Endothelial cell of umbilical vein (primary cell): Measurements from ENCODE around the gene MICB. TPM values are rescaled to one million over a fixed set of nuclear protein-coding genes. Genes with fewer than 3 reads are reported as not detected.

ENCODE experiments used
- BruUV-seq: library from RNA; stranded (reverse); fragments of 400-500 nt; replicated peaks from 2 replicates; lab custom pipeline; 2021; lab: Mats Ljungman, UMichigan
- CTCF ChIA-PET: fragments of 300-600, 350-600 bp; sonication (Branson Sonifier 250); formaldehyde crosslinking; loops from one replicate; lab custom pipeline; 2021; ENCODE audit warnings: antibody characterized with exemption, inconsistent platforms; lab: Charles Lee
- POLR2A ChIA-PET: fragments of 300-600, 350-600 bp; sonication (Branson Sonifier 250); formaldehyde crosslinking; loops from one replicate; lab custom pipeline; 2021; ENCODE audit warnings: antibody characterized with exemption, inconsistent platforms; lab: Charles Lee
- DNase-seq: peaks from one replicate; pipeline ENCODE4 v3.0.0-alpha.2; 2011; ENCODE audit warnings: low read depth, low spot score
- FAIRE-seq: peaks from 2 replicates; lab custom pipeline; 2011; peaks lifted over from hg19 to GRCh38; lab: Jason Lieb, UNC
- H2AFZ ChIP-seq: 2 replicates; pipeline ENCODE4 v1.6.0; 2012; ENCODE audit warnings: low read depth, low read length, control low read depth, inconsistent platforms
- H3K27ac ChIP-seq: 2 replicates; pipeline ENCODE4 v1.5.1; 2011; ENCODE audit warnings: low read depth, mild to moderate bottlenecking, control low read depth, low read length, moderate library complexity; ENCODE audit not compliant: insufficient read depth
- H3K27me3 ChIP-seq, 2 experiments: 2 replicates each; pipeline versions ENCODE4 v1.6.0 to v1.6.1; 2011; ENCODE audit warnings: low read length in 2 of 2, mixed read lengths in 1 of 2; ENCODE audit not compliant: control insufficient read depth in 2 of 2, insufficient read depth in 2 of 2
- H3K36me3 ChIP-seq, 2 experiments: 2 replicates in 1 of 2; 3 replicates in 1 of 2; pipeline ENCODE4 v1.5.1; 2011; ENCODE audit warnings: low read length in 2 of 2, mild to moderate bottlenecking in 1 of 2, moderate library complexity in 1 of 2; ENCODE audit not compliant: control insufficient read depth in 2 of 2, insufficient read depth in 2 of 2; ENCODE audit errors: extremely low read depth in 1 of 2
- H3K4me1 ChIP-seq: 3 replicates; pipeline ENCODE4 v1.5.1; 2011; ENCODE audit warnings: mild to moderate bottlenecking, low read length; ENCODE audit not compliant: control insufficient read depth, insufficient read depth; ENCODE audit errors: extremely low read depth
- H3K4me2 ChIP-seq: 2 replicates; pipeline ENCODE4 v1.6.1; 2011; ENCODE audit warnings: low read length, control low read depth, mixed read lengths; ENCODE audit not compliant: insufficient read depth
- H3K4me3 ChIP-seq, 3 experiments: fragments of 200-600 bp in 1 of 3; sonication (generic), shearing (Covaris generic) in 1 of 3; replicated peaks in 1 of 3; 2 replicates each; pipeline ENCODE4 v1.5.1; 2011 to 2016; ENCODE audit warnings: control low read depth in 3 of 3, low read length in 3 of 3, mild to moderate bottlenecking in 2 of 3, inconsistent platforms in 1 of 3, low read depth in 1 of 3, moderate library complexity in 1 of 3; ENCODE audit not compliant: insufficient read depth in 1 of 3
- H3K79me2 ChIP-seq: 2 replicates; pipeline ENCODE4 v1.6.0; 2012; ENCODE audit warnings: low read length, inconsistent platforms; ENCODE audit not compliant: control insufficient read depth, insufficient read depth
- H3K9ac ChIP-seq: replicated peaks from 2 replicates; pipeline ENCODE3; 2011; ENCODE audit warnings: low read length, control low read depth; ENCODE audit not compliant: insufficient read depth; ENCODE audit errors: extremely low read depth
- H3K9me1 ChIP-seq: replicated peaks from 3 replicates; pipeline ENCODE4 v1.6.0; 2011; ENCODE audit warnings: mild to moderate bottlenecking, low read length; ENCODE audit not compliant: control insufficient read depth, insufficient read depth; ENCODE audit errors: extremely low read depth
- H3K9me3 ChIP-seq: replicated peaks from 2 replicates; pipeline ENCODE4 v1.5.1; 2012; ENCODE audit warnings: low read length, inconsistent platforms; ENCODE audit not compliant: control insufficient read depth, insufficient read depth
- H4K20me1 ChIP-seq: replicated peaks from 2 replicates; pipeline ENCODE3; 2011; ENCODE audit warnings: mild to moderate bottlenecking, low read length; ENCODE audit not compliant: control insufficient read depth, insufficient read depth; ENCODE audit errors: extremely low read depth
- EZH2 ChIP-seq: IDR thresholded peaks from 2 replicates; pipeline ENCODE4 v1.6.1; 2012; ENCODE audit warnings: borderline replicate concordance, low read depth, mild to moderate bottlenecking, moderate library complexity, low read length, inconsistent platforms; ENCODE audit not compliant: severe bottlenecking
- FOS ChIP-seq: IDR thresholded peaks from 2 replicates; pipeline ENCODE4 v1.6.1; 2011; ENCODE audit warnings: mild to moderate bottlenecking, low read length, moderate library complexity, borderline replicate concordance; ENCODE audit not compliant: insufficient read depth
- GATA2 ChIP-seq: IDR thresholded peaks from 2 replicates; pipeline ENCODE4 v1.7.0; 2011; ENCODE audit warnings: low read depth, mild to moderate bottlenecking, moderate library complexity, mixed read lengths, low read length; ENCODE audit not compliant: insufficient read length, insufficient read depth
- JUN ChIP-seq: IDR thresholded peaks from 2 replicates; pipeline ENCODE4 v1.6.1; 2011; ENCODE audit warnings: borderline replicate concordance, low read depth; ENCODE audit not compliant: insufficient read length, insufficient read depth
- MYC ChIP-seq: IDR thresholded peaks from one replicate; pipeline ENCODE4 v1.6.1; 2011; ENCODE audit warnings: mild to moderate bottlenecking, low read depth, low read length
- POLR2A ChIP-seq: IDR thresholded peaks from 2 replicates; pipeline ENCODE4 v1.6.1; 2012; ENCODE audit warnings: low read depth, mild to moderate bottlenecking, control low read depth, low read length
- POLR2AphosphoS5 ChIP-seq: IDR thresholded peaks from 2 replicates; pipeline ENCODE4 v1.6.1; 2012; ENCODE audit warnings: low read depth, mild to moderate bottlenecking, control low read depth, low read length, moderate library complexity; ENCODE audit not compliant: insufficient read depth
- dilution Hi-C: fragments of 300-500 bp; cut with MboI; formaldehyde crosslinking; loops from one replicate; pipeline ENCODE4 v1.15.0; 2019; ENCODE audit warnings: low sequenced_read_pairs; ENCODE audit not compliant: extremely low pct_ligation_motif_present
- intact Hi-C: fragments of 100-400 bp; cut with micrococcal nuclease; formaldehyde crosslinking; loops from one replicate; pipeline ENCODE4 v1.10.0; 2022
- polyA plus RNA-seq, 4 experiments: library from polyadenylated mRNA; depleted of rRNA in 3 of 4; stranded (reverse) in 3 of 4; unstranded in 1 of 4; fragments of >200 nt; gene quantifications; 2 replicates each; pipeline versions ENCODE4 v1.2.1 to v1.2.3, GENCODE V29; 2011 to 2012; ENCODE audit warnings: missing spikeins in 1 of 4
- total RNA-seq: library from RNA; stranded (reverse); gene quantifications from 2 replicates; pipeline ENCODE4 v1.2.3, GENCODE V29; 2021
- TF ChIP-seq, protein P1 (sequence below): IDR thresholded peaks from 2 replicates; pipeline ENCODE4 v1.6.1; 2011; ENCODE audit not compliant: insufficient read depth, insufficient read length
- TF ChIP-seq, protein P2 (sequence below), 2 donors: IDR thresholded peaks; 1 replicate in 1 of 2; 2 replicates in 1 of 2; pipeline ENCODE4 v1.5.1; 2011; ENCODE audit warnings: low read length in 2 of 2, mild to moderate bottlenecking in 2 of 2, moderate library complexity in 2 of 2, control low read depth in 1 of 2, inconsistent platforms in 1 of 2, low read depth in 1 of 2; ENCODE audit not compliant: insufficient read depth in 1 of 2; ENCODE audit errors: extremely low read depth in 1 of 2

The MICB gene
- total and polyA plus RNA-seq, 2 donors (not counting 3 experiments of a cell fraction or from before 2014, with no cell fraction given): 32.8 to 36.3 TPM

DNA sequence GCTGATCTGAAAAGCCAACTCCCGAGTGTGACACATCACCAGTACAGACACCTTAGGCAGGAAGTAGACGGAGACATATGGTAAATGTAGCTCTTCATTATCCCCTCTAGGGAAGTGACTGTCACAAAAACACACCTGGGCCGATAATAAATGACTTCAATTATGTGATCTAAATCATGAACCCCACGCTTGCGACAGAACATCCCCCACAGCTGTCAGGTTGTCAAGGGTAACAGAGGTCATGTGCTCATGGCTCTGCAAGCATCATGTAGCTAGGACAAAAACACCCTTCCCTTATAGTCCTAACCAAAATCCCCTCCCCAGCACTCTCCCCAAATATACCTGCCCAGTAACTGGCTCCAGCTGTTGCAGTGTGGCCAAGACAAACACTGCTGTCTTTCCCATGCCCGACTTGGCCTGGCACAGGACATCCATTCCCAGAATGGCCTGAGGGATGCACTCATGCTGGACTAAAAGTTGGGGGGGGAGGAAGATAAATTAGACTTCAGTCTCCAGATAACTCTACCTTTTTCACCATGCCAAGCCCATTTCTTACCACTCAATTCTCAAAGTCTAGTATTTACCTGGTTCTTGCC lies 41.0 kb downstream of the MICB start:
- Histone ChIP-seq H3K4me3 (no peak overlapping the region), H3K9ac (no peak overlapping the region), H4K20me1 (peaks cover 7% of the 10 kb centered on the region), H3K27me3 (no peaks in the 10 kb centered on the region), H3K9me1 (no peaks in the 10 kb centered on the region), H3K4me1 (peaks cover 27% of the 10 kb centered on the region), H3K79me2 (peaks cover 75% of the 10 kb centered on the region), H2AFZ (no peak overlapping the region), H3K4me2 (peak overlapping the region; percentile 92), H3K9me3 (no peaks in the 10 kb centered on the region), H3K36me3 (peaks cover 34 to 52% of the 10 kb centered on the region in 2 experiments), H3K27ac (no peak overlapping the region)
- FAIRE-seq (no peak), DNase-seq (no peak)
- TF ChIP-seq, protein P1, sequence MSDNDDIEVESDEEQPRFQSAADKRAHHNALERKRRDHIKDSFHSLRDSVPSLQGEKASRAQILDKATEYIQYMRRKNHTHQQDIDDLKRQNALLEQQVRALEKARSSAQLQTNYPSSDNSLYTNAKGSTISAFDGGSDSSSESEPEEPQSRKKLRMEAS: no peak
- no peak for TF ChIP-seq JUN
- TF ChIP-seq POLR2AphosphoS5: no peak
- TF ChIP-seq FOS: no peak
- no peak for TF ChIP-seq GATA2
- no peak for TF ChIP-seq MYC
- TF ChIP-seq EZH2: no peak
- no peak for TF ChIP-seq POLR2A
- TF ChIP-seq, protein P2, sequence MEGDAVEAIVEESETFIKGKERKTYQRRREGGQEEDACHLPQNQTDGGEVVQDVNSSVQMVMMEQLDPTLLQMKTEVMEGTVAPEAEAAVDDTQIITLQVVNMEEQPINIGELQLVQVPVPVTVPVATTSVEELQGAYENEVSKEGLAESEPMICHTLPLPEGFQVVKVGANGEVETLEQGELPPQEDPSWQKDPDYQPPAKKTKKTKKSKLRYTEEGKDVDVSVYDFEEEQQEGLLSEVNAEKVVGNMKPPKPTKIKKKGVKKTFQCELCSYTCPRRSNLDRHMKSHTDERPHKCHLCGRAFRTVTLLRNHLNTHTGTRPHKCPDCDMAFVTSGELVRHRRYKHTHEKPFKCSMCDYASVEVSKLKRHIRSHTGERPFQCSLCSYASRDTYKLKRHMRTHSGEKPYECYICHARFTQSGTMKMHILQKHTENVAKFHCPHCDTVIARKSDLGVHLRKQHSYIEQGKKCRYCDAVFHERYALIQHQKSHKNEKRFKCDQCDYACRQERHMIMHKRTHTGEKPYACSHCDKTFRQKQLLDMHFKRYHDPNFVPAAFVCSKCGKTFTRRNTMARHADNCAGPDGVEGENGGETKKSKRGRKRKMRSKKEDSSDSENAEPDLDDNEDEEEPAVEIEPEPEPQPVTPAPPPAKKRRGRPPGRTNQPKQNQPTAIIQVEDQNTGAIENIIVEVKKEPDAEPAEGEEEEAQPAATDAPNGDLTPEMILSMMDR (IDR thresholded peaks at IDR 0.05; ENCODE audit: extremely low read depth in 1 of 2, insufficient read depth in 1 of 2, low read depth in 1 of 2, low read length in 2 of 2): no peak
- dilution Hi-C loops: no loop called here
- BruUV-seq: no TSS peak
- CTCF ChIA-PET: interaction anchor here (1.8 to 2.0 kb wide), 2 partner anchors 44 to 46 kb away, joined by 8 read pairs; no protein-coding TSS in a partner anchor
- POLR2A ChIA-PET: no interaction called here
- intact Hi-C loops: no loop called here
